Mononuclear cell (primary cell): Measurements from ENCODE around the gene FH. TPM values are rescaled to one million over a fixed set of nuclear protein-coding genes. Genes with fewer than 3 reads are reported as not detected.

Source experiments
- H3K27me3 ChIP-seq: 2 replicates; pipeline ENCODE4 v1.6.0; 2011; ENCODE audit warnings: low read length, control low read depth; ENCODE audit not compliant: insufficient read depth
- H3K4me1 ChIP-seq: 2 replicates; pipeline ENCODE4 v1.5.1; 2011; ENCODE audit warnings: mild to moderate bottlenecking, low read length, control low read depth; ENCODE audit not compliant: insufficient read depth
- H3K4me3 ChIP-seq: 2 replicates; pipeline ENCODE4 v1.5.1; 2011; ENCODE audit warnings: mild to moderate bottlenecking, low read length, moderate library complexity
- H3K9me3 ChIP-seq: 2 replicates; pipeline ENCODE4 v1.5.1; 2011; ENCODE audit warnings: low read depth, mild to moderate bottlenecking, control low read depth, low read length
- total RNA-seq: library from RNA; depleted of rRNA; stranded (reverse); fragments of >200 nt; gene quantifications from one replicate; pipeline ENCODE4 v1.2.3, GENCODE V29; 2012

The FH gene
- total RNA-seq, 1 donor: 21.9 TPM

DNA sequence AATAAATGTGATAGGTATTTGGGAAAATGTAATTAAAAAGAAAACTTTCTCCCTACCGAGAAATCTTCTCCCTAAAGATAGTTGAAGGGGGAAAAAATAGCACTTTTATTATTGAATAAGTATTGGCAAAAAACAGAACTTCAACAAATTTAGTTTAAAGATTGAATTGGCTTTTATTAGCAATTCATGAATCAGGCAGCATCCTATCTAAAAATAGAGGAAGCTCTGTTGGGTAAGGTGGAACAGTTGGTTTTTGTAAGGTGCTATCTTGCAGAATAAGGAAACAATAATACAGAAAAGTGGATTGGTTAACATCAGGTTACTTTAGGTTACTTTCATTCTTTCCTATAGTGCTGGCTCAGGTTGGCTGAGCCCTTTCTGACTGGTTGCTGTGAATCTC is 62.8 kb downstream of the FH start:
- H3K9me3 ChIP-seq: no peaks in the 10 kb centered on the region
- H3K4me3 ChIP-seq: no peak overlapping the region
- no peaks in the 10 kb centered on the region for H3K4me1 ChIP-seq
- no peaks in the 10 kb centered on the region for H3K27me3 ChIP-seq

DNA sequence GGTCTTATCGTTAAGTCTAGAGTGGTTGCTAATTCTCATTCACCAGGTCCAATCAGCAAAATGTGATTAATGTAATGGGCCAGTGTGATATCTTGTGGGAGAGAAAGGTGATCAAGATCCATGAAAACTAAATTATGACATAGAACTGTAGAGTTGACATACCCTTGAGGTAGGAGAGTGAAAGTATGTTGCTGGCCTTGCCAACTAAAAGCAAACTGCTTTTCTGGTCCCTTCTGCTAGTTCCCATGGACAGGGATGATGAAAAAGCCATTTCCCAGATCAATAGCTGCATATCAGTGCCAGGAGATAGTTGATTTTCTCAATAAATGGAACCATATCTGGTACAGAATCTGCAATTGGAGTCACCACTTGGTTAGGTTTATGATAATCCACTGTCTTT is 65.8 kb downstream of the FH start:
- H3K27me3 ChIP-seq: no peaks in the 10 kb centered on the region
- no peak overlapping the region for H3K4me3 ChIP-seq
- H3K9me3 ChIP-seq: no peaks in the 10 kb centered on the region
- no peaks in the 10 kb centered on the region for H3K4me1 ChIP-seq

DNA sequence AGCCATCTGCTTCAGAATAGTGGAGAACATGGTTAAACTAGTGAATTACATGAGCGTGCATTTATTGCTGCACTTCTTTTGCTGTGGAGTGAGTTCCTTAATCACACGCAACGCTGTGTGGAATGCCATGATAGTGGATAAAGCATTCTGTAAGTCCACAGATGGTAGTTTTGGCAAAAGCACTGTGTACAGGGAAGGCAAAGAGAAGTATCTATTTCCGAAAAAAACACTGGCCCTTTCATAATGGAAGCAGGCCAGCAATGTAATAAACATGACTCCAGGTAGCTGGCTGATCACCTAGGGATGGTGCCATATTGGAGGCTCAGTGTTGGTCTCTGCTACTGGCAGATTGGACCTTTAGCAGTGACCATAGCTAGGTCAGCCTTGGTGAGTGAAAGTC is 67.6 kb downstream of the FH start:
- H3K9me3 ChIP-seq: no peaks in the 10 kb centered on the region
- no peaks in the 10 kb centered on the region for H3K4me1 ChIP-seq
- no peaks in the 10 kb centered on the region for H3K27me3 ChIP-seq
- H3K4me3 ChIP-seq: no peak overlapping the region

Other genes starting within 250 kb of the FH start
- under 0.01 TPM for gene RGS7, start 162.6 kb downstream of the FH start, total RNA-seq
- gene KMO, start 12.6 kb upstream of the FH start, total RNA-seq: 3.9 TPM
- gene CHML, start 120.6 kb upstream of the FH start, total RNA-seq: 10.7 TPM
- gene OPN3, start 120.6 kb upstream of the FH start, total RNA-seq: 14.0 TPM
- 0.10 TPM for gene WDR64, start 132.5 kb upstream of the FH start, total RNA-seq